Mesodermal cell (in vitro differentiated cells): ENCODE data around the gene NUBPL.
"Not testable (repeated sequence)": the region's sequence is repeated elsewhere in the genome, so short reads cannot be mapped to it uniquely, and the experiment has no call there.

ENCODE experiments used
- H3K27ac ChIP-seq: 2 replicates; pipeline ENCODE4 v1.7.0; 2013; ENCODE audit warnings: mild to moderate bottlenecking, low read depth, low read length, moderate library complexity; ENCODE audit not compliant: severe bottlenecking
- H3K36me3 ChIP-seq: 2 replicates; pipeline ENCODE4 v1.7.1; 2013; ENCODE audit warnings: mild to moderate bottlenecking, low read length, moderate library complexity; ENCODE audit not compliant: control insufficient read depth, insufficient read depth
- H3K4me1 ChIP-seq: one replicate; pipeline ENCODE4 v1.7.1; 2013; ENCODE audit warnings: mild to moderate bottlenecking, low read length; ENCODE audit not compliant: insufficient read depth, control insufficient read depth, poor library complexity, severe bottlenecking
- H3K4me3 ChIP-seq: 2 replicates; pipeline ENCODE4 v1.7.0; 2013; ENCODE audit warnings: low read length, control low read depth, mild to moderate bottlenecking; ENCODE audit not compliant: insufficient read depth, poor library complexity, severe bottlenecking; ENCODE audit errors: extremely low read depth
- H3K9me3 ChIP-seq: 2 replicates; pipeline ENCODE4 v1.7.1; 2013; ENCODE audit warnings: mild to moderate bottlenecking, low read length, moderate library complexity; ENCODE audit not compliant: control insufficient read depth
- WGBS, 2 experiments: methylation state at CpG; one replicate each; pipeline ENCODE4 v1.1.5; 2013; ENCODE audit warnings: missing lambda C conversion rate in 2 of 2; ENCODE audit not compliant: insufficient coverage in 2 of 2; 5-methylcytosine and 5-hydroxymethylcytosine counted together

The NUBPL gene

GRCh38 chr14:31611778-31612433 is 50.7 kb downstream of the NUBPL start:
- no peaks in the 10 kb centered on the region for H3K36me3 ChIP-seq
- no peak overlapping the region for H3K27ac ChIP-seq
- no peaks in the 10 kb centered on the region for H3K9me3 ChIP-seq
- no peaks in the 10 kb centered on the region for H3K4me1 ChIP-seq
- H3K4me3 ChIP-seq, result no peak overlapping the region
- 82 to 90% methylated on average over 2 of the region's 3 CpGs for WGBS, 2 experiments

- H3K27ac ChIP-seq, result no peak overlapping the region
- H3K4me1 ChIP-seq, result no peaks in the 10 kb centered on the region
- H3K36me3 ChIP-seq, result no peaks in the 10 kb centered on the region
- no peaks in the 10 kb centered on the region for H3K9me3 ChIP-seq
- WGBS, 2 experiments, result 83 to 100% methylated on average over 2 to 3 of the region's 5 CpGs
- no peak overlapping the region for H3K4me3 ChIP-seq
These were observed 52.0 kb downstream of the NUBPL start for GRCh38 chr14:31613188-31613587.

GRCh38 chr14:31618884-31619283 is 57.7 kb downstream of the NUBPL start:
- not testable (repeated sequence) for H3K4me1 ChIP-seq, H3K4me3 ChIP-seq, H3K27ac ChIP-seq
- WGBS, 2 experiments, result no CpG with 5 or more reads among the region's 2 CpGs
- Histone ChIP-seq H3K36me3 (peaks cover 11% of the 10 kb centered on the region), H3K9me3 (peaks cover 16% of the 10 kb centered on the region)

GRCh38 chr14:31619440-31619839 is 58.2 kb downstream of the NUBPL start:
- Histone ChIP-seq H3K36me3 (peaks cover 11% of the 10 kb centered on the region), H3K4me1 (no peaks in the 10 kb centered on the region), H3K9me3 (peaks cover 16% of the 10 kb centered on the region), H3K4me3 (no peak overlapping the region), H3K27ac (no peak overlapping the region)
- WGBS, 2 experiments, result 83% methylated on average over 2 of the region's 4 CpGs; no CpG with 5 or more reads in 1 of the 2 experiments

- peaks cover 16% of the 10 kb centered on the region for H3K9me3 ChIP-seq
- H3K36me3 ChIP-seq, result peaks cover 11% of the 10 kb centered on the region
- 84 to 90% methylated on average over 8 to 10 of the region's 10 CpGs for WGBS, 2 experiments
These were observed 59.7 kb downstream of the NUBPL start for GRCh38 chr14:31620898-31621297.

GRCh38 chr14:31622060-31622459 is 60.9 kb downstream of the NUBPL start:
- peaks cover 16% of the 10 kb centered on the region for H3K9me3 ChIP-seq
- H3K27ac ChIP-seq, result no peak overlapping the region
- no peak overlapping the region for H3K4me3 ChIP-seq
- peaks cover 11% of the 10 kb centered on the region for H3K36me3 ChIP-seq
- 87 to 89% methylated on average over 5 of the region's 5 CpGs for WGBS, 2 experiments
- no peaks in the 10 kb centered on the region for H3K4me1 ChIP-seq

More at GRCh38 chr14:31620898-31621297, 59.7 kb downstream of the NUBPL start:
- not testable (repeated sequence) for H3K27ac ChIP-seq, H3K4me1 ChIP-seq, H3K4me3 ChIP-seq

- 92 to 93% methylated on average over 4 to 5 of the region's 5 CpGs for WGBS, 2 experiments
- not testable (repeated sequence) for H3K4me1 ChIP-seq, H3K27ac ChIP-seq, H3K4me3 ChIP-seq, H3K36me3 ChIP-seq
- H3K9me3 ChIP-seq, result peaks cover 12% of the 10 kb centered on the region
These were observed 91.7 kb downstream of the NUBPL start for GRCh38 chr14:31652900-31653299.

- no peak overlapping the region for H3K27ac ChIP-seq
- H3K36me3 ChIP-seq, result no peaks in the 10 kb centered on the region
- no peak overlapping the region for H3K4me3 ChIP-seq
- H3K9me3 ChIP-seq, result peaks cover 2% of the 10 kb centered on the region
- no peaks in the 10 kb centered on the region for H3K4me1 ChIP-seq
These were observed 96.7 kb downstream of the NUBPL start for GRCh38 chr14:31657917-31658316.

GRCh38 chr14:31659278-31659677 is 98.1 kb downstream of the NUBPL start:
- no peak overlapping the region for H3K27ac ChIP-seq
- no CpG with 5 or more reads among the region's 1 CpG for WGBS, 2 experiments
- no peaks in the 10 kb centered on the region for H3K36me3 ChIP-seq
- no peak overlapping the region for H3K4me3 ChIP-seq
- H3K9me3 ChIP-seq, result no peaks in the 10 kb centered on the region
- H3K4me1 ChIP-seq, result no peaks in the 10 kb centered on the region

- no peaks in the 10 kb centered on the region for H3K36me3 ChIP-seq
- no CpG with 5 or more reads among the region's 3 CpGs for WGBS, 2 experiments
- no peaks in the 10 kb centered on the region for H3K9me3 ChIP-seq
- no peaks in the 10 kb centered on the region for H3K4me1 ChIP-seq
- no peak overlapping the region for H3K4me3 ChIP-seq
- no peak overlapping the region for H3K27ac ChIP-seq
These were observed 99.0 kb downstream of the NUBPL start for GRCh38 chr14:31660191-31660590.

- Histone ChIP-seq H3K4me3 (no peak overlapping the region), H3K27ac (no peak overlapping the region), H3K36me3 (no peaks in the 10 kb centered on the region), H3K9me3 (no peaks in the 10 kb centered on the region), H3K4me1 (no peaks in the 10 kb centered on the region)
- no CpG with 5 or more reads among the region's 1 CpG for WGBS, 2 experiments
These were observed 99.5 kb downstream of the NUBPL start for GRCh38 chr14:31660728-31661127.
